Fibroblast of peridontal ligament (primary cell): ENCODE data around the gene SLC10A2.
"Not testable (repeated sequence)": the region's sequence is repeated elsewhere in the genome, so short reads cannot be mapped to it uniquely, and the experiment has no call there.

Experiments
- DNase-seq: peaks from one replicate; pipeline ENCODE4 v3.0.0-alpha.2; 2010; ENCODE audit errors: extremely low read depth

Gene SLC10A2, protein sequence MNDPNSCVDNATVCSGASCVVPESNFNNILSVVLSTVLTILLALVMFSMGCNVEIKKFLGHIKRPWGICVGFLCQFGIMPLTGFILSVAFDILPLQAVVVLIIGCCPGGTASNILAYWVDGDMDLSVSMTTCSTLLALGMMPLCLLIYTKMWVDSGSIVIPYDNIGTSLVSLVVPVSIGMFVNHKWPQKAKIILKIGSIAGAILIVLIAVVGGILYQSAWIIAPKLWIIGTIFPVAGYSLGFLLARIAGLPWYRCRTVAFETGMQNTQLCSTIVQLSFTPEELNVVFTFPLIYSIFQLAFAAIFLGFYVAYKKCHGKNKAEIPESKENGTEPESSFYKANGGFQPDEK

GRCh38 chr13:103066079-103066780, at the start of gene SLC10A2:
TSS of gene SLC10A2 (minus strand) at chr13:103066417. CDS start at chr13:103066249, 168 bp downstream.
- no peak for DNase-seq

- no peak for DNase-seq
These were observed 41.4 kb upstream of the SLC10A2 start for GRCh38 chr13:103107580-103107979.

DNA sequence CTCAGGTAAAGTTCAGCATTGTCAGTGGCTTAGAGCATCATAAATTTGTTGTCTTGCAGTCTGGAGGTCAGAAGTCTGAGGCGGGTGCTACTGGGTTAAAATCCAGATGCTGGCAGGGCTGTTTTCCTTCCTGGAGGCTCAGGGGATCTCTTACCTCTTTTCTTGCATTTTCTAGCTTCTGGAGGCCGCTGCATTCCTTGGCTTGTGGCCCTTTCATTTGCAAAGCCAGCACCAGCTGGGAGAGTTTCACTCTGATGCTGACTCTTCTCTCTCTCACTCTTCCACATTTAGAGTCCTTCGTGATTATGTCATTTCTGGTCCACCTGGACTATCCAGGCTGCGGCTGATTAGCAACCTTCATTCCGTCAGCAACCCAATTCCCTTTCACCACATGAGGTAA, 38.1 kb upstream of the SLC10A2 start:
- DNase-seq: no peak

GRCh38 chr13:103103456-103103855, 37.2 kb upstream of the SLC10A2 start:
- not testable (repeated sequence) for DNase-seq

GRCh38 chr13:103102482-103102881, 36.3 kb upstream of the SLC10A2 start:
- DNase-seq: no peak

GRCh38 chr13:103101901-103102300, 35.7 kb upstream of the SLC10A2 start:
- DNase-seq: no peak

GRCh38 chr13:103101500-103101899, 35.3 kb upstream of the SLC10A2 start:
- no peak for DNase-seq

DNA sequence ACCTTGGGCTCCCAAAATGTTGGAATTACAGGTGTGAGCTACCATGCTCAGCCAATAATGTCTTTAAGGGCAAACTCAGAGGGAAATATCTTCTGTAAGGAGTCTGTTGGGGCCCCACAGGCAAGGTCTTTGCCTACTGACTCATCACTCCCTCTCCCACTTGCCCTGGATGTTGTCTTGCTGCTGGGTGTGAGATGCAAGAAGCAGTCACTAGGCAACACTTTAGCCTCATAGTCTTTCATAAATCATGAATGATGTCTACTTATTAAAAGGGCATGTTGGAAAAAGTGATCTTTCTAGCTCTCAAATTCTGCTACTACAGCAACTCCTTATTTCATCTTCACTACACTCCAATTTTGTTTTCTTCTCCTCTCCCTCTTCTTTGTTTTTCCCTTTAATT, 34.6 kb upstream of the SLC10A2 start:
- DNase-seq: no peak

- DNase-seq: no peak
These were observed 33.6 kb upstream of the SLC10A2 start for GRCh38 chr13:103099722-103100293.

GRCh38 chr13:103098535-103098934, 32.3 kb upstream of the SLC10A2 start:
- no peak for DNase-seq

GRCh38 chr13:103097366-103097928, 31.2 kb upstream of the SLC10A2 start:
- DNase-seq: no peak

- DNase-seq: not testable (repeated sequence)
These were observed 27.4 kb upstream of the SLC10A2 start for GRCh38 chr13:103093649-103094048.

DNA sequence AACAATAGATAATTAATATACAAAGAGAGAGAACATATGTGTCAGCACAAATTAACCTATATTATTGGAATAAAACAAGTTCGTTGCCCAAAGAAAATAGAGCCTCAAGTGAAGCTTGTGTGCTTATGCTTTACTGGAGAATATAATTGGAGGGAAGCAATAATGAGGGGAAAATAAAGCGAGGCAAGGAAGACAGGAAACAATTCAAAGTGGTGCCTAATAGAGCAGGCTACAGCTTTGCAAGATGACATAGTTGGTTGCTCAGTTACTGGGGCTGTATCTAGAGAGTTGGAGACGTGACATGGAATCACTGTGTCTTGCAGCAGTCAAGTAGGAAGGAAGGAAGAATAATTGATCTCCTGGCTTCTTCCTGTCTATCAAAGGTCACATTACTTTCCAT, 21.1 kb upstream of the SLC10A2 start:
- no peak for DNase-seq

GRCh38 chr13:103081435-103081834, 15.2 kb upstream of the SLC10A2 start:
- DNase-seq: no peak

DNA sequence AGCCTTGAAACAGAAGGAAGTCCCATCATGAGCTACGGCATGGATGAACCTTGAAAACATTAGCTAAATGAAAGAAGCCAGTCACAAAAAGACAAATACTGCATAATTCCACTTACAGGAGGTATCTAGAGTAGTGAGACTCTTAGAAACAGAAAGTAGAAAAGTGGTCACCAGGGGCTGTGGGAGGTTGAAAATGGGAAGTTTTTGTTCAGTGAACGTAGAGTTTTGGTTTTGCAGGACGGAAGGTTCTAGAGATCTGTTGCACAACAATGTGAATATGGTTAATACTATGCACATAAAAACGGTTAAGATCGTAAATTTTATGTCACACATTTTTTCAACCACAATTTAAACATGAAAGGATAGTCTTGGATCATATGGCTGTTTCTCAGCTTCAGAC, 11.9 kb upstream of the SLC10A2 start:
- no peak for DNase-seq

- DNase-seq: no peak
These were observed 2.6 kb upstream of the SLC10A2 start for GRCh38 chr13:103068836-103069235.

GRCh38 chr13:103067751-103068555, 1.7 kb upstream of the SLC10A2 start:
- no peak for DNase-seq

- no peak for DNase-seq
These were observed 646 bp upstream of the SLC10A2 start for GRCh38 chr13:103066781-103067345.

DNA sequence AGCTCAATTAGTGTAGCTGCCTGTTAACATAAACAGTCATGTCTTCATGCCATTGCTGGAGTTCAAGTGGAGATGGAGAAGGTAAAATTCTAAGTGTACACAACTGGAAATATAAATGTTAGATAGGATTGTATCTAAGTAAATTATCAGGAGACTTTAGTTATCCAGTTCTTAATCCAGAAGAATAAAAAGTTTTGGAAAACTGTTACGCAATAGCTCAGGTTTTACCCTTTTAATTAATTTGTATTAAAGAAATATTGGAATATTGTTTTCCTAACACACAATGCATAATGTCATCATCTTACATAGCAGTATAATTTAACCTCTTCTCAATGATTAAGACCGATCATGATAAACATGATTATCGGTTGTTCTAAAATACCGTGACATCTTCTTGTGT, 2.8 kb downstream of the SLC10A2 start:
- no peak for DNase-seq

DNA sequence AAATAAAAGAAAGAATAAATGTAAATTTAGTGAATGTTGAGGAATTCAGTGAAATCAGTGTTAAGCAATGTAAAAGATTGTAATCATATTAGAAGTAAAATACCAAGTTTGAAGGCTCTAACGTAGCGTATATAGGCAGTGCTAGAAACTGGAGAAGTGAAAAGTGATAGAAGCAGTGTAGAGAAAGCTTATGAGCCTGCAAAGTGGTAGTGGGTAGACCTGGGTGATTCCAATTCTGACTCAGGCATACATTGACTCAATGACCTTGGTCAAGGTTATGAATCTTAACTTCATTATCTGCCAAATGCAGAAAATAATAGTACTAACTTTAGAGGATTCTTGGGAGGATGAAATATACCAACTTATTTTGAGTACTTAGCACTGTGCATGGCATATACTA, 4.1 kb downstream of the SLC10A2 start:
- no peak for DNase-seq

DNA sequence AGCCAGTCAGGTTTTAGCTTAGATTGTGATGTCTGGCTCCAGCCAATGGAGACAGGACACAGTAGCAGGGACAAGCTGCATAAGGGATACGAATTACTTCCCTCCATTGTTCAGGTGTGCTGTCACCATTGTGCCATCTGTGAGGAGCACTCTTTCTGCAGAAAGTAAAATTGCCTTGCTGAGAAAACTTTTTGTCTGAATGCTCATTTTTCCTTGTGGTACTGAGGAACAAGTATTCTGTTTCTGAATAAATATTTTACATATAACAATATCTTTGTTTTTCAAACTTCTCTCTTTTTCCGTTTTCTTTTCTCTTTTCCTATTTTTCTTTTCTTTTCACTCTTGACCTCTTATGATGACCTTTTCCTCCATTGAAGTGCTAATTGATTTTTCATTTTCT, 10.2 kb downstream of the SLC10A2 start:
- no peak for DNase-seq
